Pancreas (tissue), 10 donors: ENCODE data around the gene PLEKHA8. TPM values are rescaled to one million over a fixed set of nuclear protein-coding genes. Genes with fewer than 3 reads are reported as not detected.
A peak's percentile ranks its signal among the peaks of the same experiment; 100 is the strongest.
"Not testable (repeated sequence)": the region's sequence is repeated elsewhere in the genome, so short reads cannot be mapped to it uniquely, and the experiment has no call there.

Experiments
- ATAC-seq, 4 donors: fragments of 200-7000 bp; cut with Tn5 transposase; one replicate each; pipeline versions ENCODE4 v1.8.0 to v1.9.1; 2020; ENCODE audit warnings: mild to moderate bottlenecking in 4 of 4, moderate library complexity in 4 of 4
- DNase-seq, 6 donors: peaks; one replicate each; pipeline ENCODE4 v3.0.0-alpha.2; 2020
- FAIRE-seq: peaks from 2 replicates; lab custom pipeline; 2012; peaks lifted over from hg19 to GRCh38; lab: Jason Lieb, UNC
- H3K27ac ChIP-seq, 4 donors: fragments of 200-600 bp; sonication (generic); 1 replicate in 3 of 4; 2 replicates in 1 of 4; pipeline versions ENCODE4 v1.5.0 to v1.8.0; 2020
- H3K27me3 ChIP-seq, 4 donors: fragments of 200-600 bp; one replicate each; pipeline ENCODE4 v1.8.0; 2021
- H3K36me3 ChIP-seq, 3 donors: fragments of 200-600 bp; sonication (generic) in 1 of 3; one replicate each; pipeline versions ENCODE4 v1.5.0 to v1.8.0; 2020 to 2021
- H3K4me1 ChIP-seq, 3 donors: fragments of 200-600 bp; one replicate each; pipeline ENCODE4 v1.8.0; 2021
- H3K4me3 ChIP-seq, 4 donors: fragments of 200-600 bp; sonication (generic) in 2 of 4; one replicate each; pipeline versions ENCODE4 v1.5.0 to v1.8.0; 2020 to 2021
- H3K9me3 ChIP-seq, 4 donors: fragments of 200-600 bp; one replicate each; pipeline ENCODE4 v1.8.0; 2021
- WGBS, 2 donors: extraction: QIAGEN DNeasy Blood & Tissue Kit; methylation state at CpG; one replicate each; pipeline ENCODE4 v1.1.7; 2013; 5-methylcytosine and 5-hydroxymethylcytosine counted together
- intact Hi-C, 3 donors: fragments of 100-400 bp; cut with DNase I; formaldehyde crosslinking; loops; one replicate each; pipeline versions ENCODE4 v1.11.1 to v1.14.2; 2022
- polyA plus RNA-seq, 2 donors: library from polyadenylated mRNA; stranded (reverse); fragments of 200-250 nt; gene quantifications; one replicate each; pipeline ENCODE4 v1.2.3, GENCODE V29; 2013
- total RNA-seq, 6 donors: library from RNA; stranded (reverse); fragmentation: NEBNext Ultra II Directional in 4 of 6; extraction: Animal tissue kit (Norgen Biotek cat#: 25700) in 4 of 6; gene quantifications; one replicate each; pipeline versions ENCODE4 v1.2.1 to v1.2.4, GENCODE V29; 2021 to 2023
- TF ChIP-seq, protein P1 (sequence below), 4 donors: fragments of 200-600 bp; sonication (generic) in 3 of 4; IDR thresholded peaks; one replicate each; pipeline versions ENCODE4 v1.5.0 to v1.8.0; 2021; ENCODE audit warnings: antibody characterized with exemption in 4 of 4
- donor health status: healthy with polysubstance abuse.
- donor health status: DM: no; HTN: no; CAD: no; lungs with moderate emphysema.
- donor health status: DM: no; HTN: no; CAD: no.
- donor health status: control.
- donor health status: control.
- donor health status: Bipolar disorder and iron deficiency.
- donor health status: DM: yes; HTN: yes; CAD: no.
- donor health status: DM: no; HTN: no; CAD: no.
- donor health status: DM: no; HTN: no; CAD: no.
- donor health status: DM: yes; HTN: yes; CAD: no.

Gene PLEKHA8
- total and polyA plus RNA-seq, 8 donors = 1.7 to 9.7 (median 4.3) TPM

DNA sequence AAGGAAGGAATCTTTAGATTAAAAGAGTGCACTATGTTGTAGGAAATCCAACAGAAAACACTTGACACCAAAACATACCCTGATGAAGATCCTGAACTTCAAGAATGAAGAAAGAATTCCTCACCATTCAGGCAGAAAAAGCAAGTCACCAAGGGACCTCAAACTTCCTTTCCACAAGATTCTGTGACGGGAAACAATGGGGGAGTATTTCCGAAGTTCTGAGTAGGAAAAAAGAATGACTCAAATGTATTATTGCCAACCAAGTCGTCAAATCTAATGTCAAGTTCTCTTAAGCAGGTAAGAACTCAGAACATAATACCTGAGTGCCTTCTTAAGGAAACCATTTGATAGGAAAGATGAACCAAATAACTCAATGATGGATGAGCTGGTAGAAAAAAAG lies 61.9 kb downstream of the PLEKHA8 start:
- FAIRE-seq (no peak), DNase-seq (no peak), ATAC-seq (no peak)
- no peaks in the 10 kb centered on the region for H3K36me3 ChIP-seq
- 82 to 89% methylated on average over 3 of the region's 3 CpGs for WGBS, 2 donors
- no peak overlapping the region for H3K27ac ChIP-seq
- intact Hi-C loops = no loop called here
- H3K4me3 ChIP-seq = no peak overlapping the region
- TF ChIP-seq, protein P1, sequence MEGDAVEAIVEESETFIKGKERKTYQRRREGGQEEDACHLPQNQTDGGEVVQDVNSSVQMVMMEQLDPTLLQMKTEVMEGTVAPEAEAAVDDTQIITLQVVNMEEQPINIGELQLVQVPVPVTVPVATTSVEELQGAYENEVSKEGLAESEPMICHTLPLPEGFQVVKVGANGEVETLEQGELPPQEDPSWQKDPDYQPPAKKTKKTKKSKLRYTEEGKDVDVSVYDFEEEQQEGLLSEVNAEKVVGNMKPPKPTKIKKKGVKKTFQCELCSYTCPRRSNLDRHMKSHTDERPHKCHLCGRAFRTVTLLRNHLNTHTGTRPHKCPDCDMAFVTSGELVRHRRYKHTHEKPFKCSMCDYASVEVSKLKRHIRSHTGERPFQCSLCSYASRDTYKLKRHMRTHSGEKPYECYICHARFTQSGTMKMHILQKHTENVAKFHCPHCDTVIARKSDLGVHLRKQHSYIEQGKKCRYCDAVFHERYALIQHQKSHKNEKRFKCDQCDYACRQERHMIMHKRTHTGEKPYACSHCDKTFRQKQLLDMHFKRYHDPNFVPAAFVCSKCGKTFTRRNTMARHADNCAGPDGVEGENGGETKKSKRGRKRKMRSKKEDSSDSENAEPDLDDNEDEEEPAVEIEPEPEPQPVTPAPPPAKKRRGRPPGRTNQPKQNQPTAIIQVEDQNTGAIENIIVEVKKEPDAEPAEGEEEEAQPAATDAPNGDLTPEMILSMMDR (IDR thresholded peaks at IDR 0.05) = no peak
- no peaks in the 10 kb centered on the region for H3K4me1 ChIP-seq
- H3K9me3 ChIP-seq = no peaks in the 10 kb centered on the region
- no peaks in the 10 kb centered on the region for H3K27me3 ChIP-seq

DNA sequence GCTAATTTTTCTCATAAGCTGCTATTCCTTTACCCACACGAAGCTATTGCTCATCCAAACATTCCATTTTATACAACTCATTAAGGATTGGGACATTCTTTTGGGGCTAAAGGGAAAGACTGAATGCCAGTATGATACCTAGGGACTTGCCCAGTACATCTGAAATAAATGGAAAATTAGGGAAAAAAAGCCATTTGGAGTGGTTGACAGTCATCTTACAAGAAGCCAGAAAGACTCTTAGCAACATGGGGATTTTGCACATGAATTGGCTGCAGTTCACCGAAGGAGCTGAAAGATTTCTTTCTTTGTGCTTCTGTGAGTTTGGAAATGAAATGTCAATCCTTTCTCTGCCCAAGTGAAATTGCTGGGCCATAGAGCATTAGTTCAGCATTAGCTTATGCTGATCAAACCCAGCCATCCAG lies 63.3 kb downstream of the PLEKHA8 start:
- H3K4me1 ChIP-seq = no peaks in the 10 kb centered on the region
- peak in 2 of 4 donors; percentile 28 to 51 for ATAC-seq
- H3K36me3 ChIP-seq = no peaks in the 10 kb centered on the region
- DNase-seq = no peak
- FAIRE-seq = no peak
- TF ChIP-seq, protein P1 (IDR thresholded peaks at IDR 0.05) = no peak
- WGBS, 2 donors = 71 to 84% methylated on average over 2 of the region's 2 CpGs
- no peak overlapping the region for H3K27ac ChIP-seq
- intact Hi-C loops = no loop called here
- no peaks in the 10 kb centered on the region for H3K9me3 ChIP-seq
- H3K27me3 ChIP-seq = no peaks in the 10 kb centered on the region
- no peak overlapping the region for H3K4me3 ChIP-seq

DNA sequence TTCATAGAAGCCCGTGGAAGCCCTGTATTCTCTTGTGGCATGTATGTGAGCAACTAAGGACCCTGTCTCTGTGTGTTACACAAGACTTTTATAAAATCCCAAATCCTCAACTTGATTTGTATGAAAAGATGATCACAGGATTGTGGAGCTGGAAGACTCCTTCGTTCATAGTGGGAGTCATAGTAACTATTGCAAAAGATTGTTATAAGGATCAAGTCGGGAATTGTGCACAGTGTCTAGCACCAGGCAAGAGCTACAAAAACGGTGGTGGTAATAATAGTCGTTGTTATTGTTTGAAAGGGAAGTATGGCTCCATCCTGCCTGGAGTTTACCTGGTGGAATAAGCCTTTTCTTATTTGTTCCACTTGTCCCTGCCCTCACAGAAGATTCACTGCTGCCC lies 63.8 kb downstream of the PLEKHA8 start:
- H3K4me1 ChIP-seq = no peaks in the 10 kb centered on the region
- H3K36me3 ChIP-seq = no peaks in the 10 kb centered on the region
- TF ChIP-seq, protein P1 (IDR thresholded peaks at IDR 0.05) = no peak
- FAIRE-seq (no peak), DNase-seq (no peak), ATAC-seq (peak in 1 of 4 donors; percentile 67)
- intact Hi-C loops = no loop called here
- no peaks in the 10 kb centered on the region for H3K9me3 ChIP-seq
- H3K27me3 ChIP-seq = no peaks in the 10 kb centered on the region
- WGBS, 2 donors = 80 to 90% methylated on average over 5 of the region's 5 CpGs
- no peak overlapping the region for H3K4me3 ChIP-seq
- no peak overlapping the region for H3K27ac ChIP-seq

DNA sequence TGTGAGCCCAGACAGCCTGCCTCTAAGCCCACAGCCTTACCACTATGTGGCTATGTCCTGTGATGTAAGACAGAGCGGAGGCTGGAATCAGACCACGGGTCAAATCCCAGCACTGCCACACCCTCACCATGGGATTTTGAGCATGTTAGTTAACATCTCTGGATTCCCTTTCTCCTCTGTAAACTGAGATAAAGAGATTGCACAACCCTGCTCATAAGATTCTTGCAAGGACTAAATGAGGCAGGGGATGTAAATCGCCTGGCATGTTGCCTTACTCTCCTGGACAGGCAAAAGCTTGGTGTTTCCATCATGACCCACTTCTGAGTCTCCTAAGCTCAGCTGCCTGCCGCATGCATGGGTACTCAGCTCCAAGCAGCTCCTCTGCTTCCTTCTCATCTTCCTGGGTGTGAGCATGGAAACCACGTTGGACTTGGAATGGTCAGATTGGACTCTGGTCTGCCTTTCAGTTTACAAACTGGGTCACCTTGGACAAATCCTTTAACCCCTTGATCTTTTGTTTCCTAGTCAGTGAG lies 65.3 kb downstream of the PLEKHA8 start:
- ATAC-seq = peak in 2 of 4 donors; percentile 48 to 72
- H3K27me3 ChIP-seq = no peaks in the 10 kb centered on the region
- H3K36me3 ChIP-seq = no peaks in the 10 kb centered on the region
- H3K4me3 ChIP-seq = no peak overlapping the region
- H3K9me3 ChIP-seq = no peaks in the 10 kb centered on the region
- DNase-seq = no peak
- H3K4me1 ChIP-seq = no peaks in the 10 kb centered on the region
- TF ChIP-seq, protein P1 (IDR thresholded peaks at IDR 0.05) = no peak
- no peak for FAIRE-seq
- WGBS, 2 donors = 74 to 76% methylated on average over 5 of the region's 5 CpGs
- intact Hi-C loops = no loop called here
- no peak overlapping the region for H3K27ac ChIP-seq

DNA sequence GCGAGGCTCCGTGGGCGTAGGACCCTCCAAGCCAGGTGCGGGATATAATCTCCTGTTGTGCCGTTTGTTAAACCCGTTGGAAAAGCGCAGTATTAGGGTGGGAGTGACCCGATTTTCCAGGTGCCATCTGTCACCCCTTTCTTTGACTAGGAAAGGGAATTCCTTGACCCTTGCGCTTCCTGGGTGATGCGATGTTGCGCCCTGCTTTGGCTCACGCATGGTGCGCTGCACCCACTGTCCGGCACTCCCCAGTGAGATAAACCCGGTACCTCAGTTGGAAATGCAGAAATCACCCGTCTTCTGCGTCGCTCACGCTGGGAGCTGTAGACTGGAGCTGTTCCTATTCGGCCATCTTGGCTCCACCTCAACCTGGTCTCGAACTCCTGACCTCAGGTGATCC lies 70.4 kb downstream of the PLEKHA8 start:
- H3K27me3 ChIP-seq, H3K27ac ChIP-seq, H3K4me3 ChIP-seq, H3K36me3 ChIP-seq, ATAC-seq, intact Hi-C loops, H3K4me1 ChIP-seq, H3K9me3 ChIP-seq, FAIRE-seq, DNase-seq: not testable (repeated sequence)
- 92 to 97% methylated on average over 20 to 21 of the region's 21 CpGs for WGBS, 2 donors
